Measurements from ENCODE around the gene COX19.
"Not testable (repeated sequence)": the region's sequence is repeated elsewhere in the genome, so short reads cannot be mapped to it uniquely, and the experiment has no call there.

The COX19 gene

GRCh38 chr7:962401-963081, 12.8 kb downstream of the COX19 start:
- H3K79me2 ChIP-seq (ENCODE audit: insufficient read depth, low read length), result no peaks in the 10 kb centered on the region
- no peak overlapping the region for H3K27ac ChIP-seq (ENCODE audit: low read length)
- H3K4me1 ChIP-seq (ENCODE audit: insufficient read depth, low read length), result no peaks in the 10 kb centered on the region
- no peak overlapping the region for H2AFZ ChIP-seq (ENCODE audit: low read depth, low read length)
- no peak overlapping the region for H3K9ac ChIP-seq (ENCODE audit: low read depth, low read length)
- no peak for DNase-seq
- no peak overlapping the region for H3K4me2 ChIP-seq (ENCODE audit: insufficient read depth, low read length)
- peaks cover 13% of the 10 kb centered on the region for H3K36me3 ChIP-seq (ENCODE audit: insufficient read depth, low read length)
- H4K20me1 ChIP-seq (ENCODE audit: insufficient read depth, low read length), result peaks cover 5% of the 10 kb centered on the region
- H3K27me3 ChIP-seq (ENCODE audit: insufficient read depth, low read length, poor library complexity), result no peaks in the 10 kb centered on the region
- no peak overlapping the region for H3K4me3 ChIP-seq (ENCODE audit: low read depth in 1 of 2, low read length in 2 of 2)
- TF ChIP-seq EZH2 (IDR thresholded peaks at IDR 0.05; ENCODE audit: borderline replicate concordance, low read depth, low read length, severe bottlenecking) (no peak), CTCF (IDR thresholded peaks at IDR 0.05; ENCODE audit: borderline replicate concordance, extremely low read depth, low read length, poor library complexity, severe bottlenecking) (no peak)
- no peak for ATAC-seq (ENCODE audit: insufficient read depth, low read depth)
- no peaks in the 10 kb centered on the region for H3K9me3 ChIP-seq (ENCODE audit: insufficient read depth, low read length, severe bottlenecking)

- Histone ChIP-seq H3K36me3 (ENCODE audit: insufficient read depth, low read length) (peaks cover 5% of the 10 kb centered on the region; the same call in 1 of the 2 replicates), H3K4me3 (ENCODE audit: low read depth in 1 of 2, low read length in 2 of 2) (no peak overlapping the region), H3K9ac (ENCODE audit: low read depth, low read length) (no peak overlapping the region), H2AFZ (ENCODE audit: low read depth, low read length) (no peak overlapping the region), H3K4me2 (ENCODE audit: insufficient read depth, low read length) (no peak overlapping the region), H3K27me3 (ENCODE audit: insufficient read depth, low read length, poor library complexity) (no peaks in the 10 kb centered on the region), H3K4me1 (ENCODE audit: insufficient read depth, low read length) (no peaks in the 10 kb centered on the region), H4K20me1 (ENCODE audit: insufficient read depth, low read length) (peaks cover 2% of the 10 kb centered on the region; the same call in 1 of the 2 replicates), H3K27ac (ENCODE audit: low read length) (no peak overlapping the region), H3K9me3 (ENCODE audit: insufficient read depth, low read length, severe bottlenecking) (no peaks in the 10 kb centered on the region), H3K79me2 (ENCODE audit: insufficient read depth, low read length) (no peaks in the 10 kb centered on the region)
- no peak for DNase-seq
- no peak for ATAC-seq (ENCODE audit: insufficient read depth, low read depth)
- no peak for TF ChIP-seq CTCF (IDR thresholded peaks at IDR 0.05; ENCODE audit: borderline replicate concordance, extremely low read depth, low read length, poor library complexity, severe bottlenecking)
Observed at GRCh38 chr7:961546-962400, 13.6 kb downstream of the COX19 start.

- not testable (repeated sequence) for DNase-seq; ATAC-seq (ENCODE audit: insufficient read depth, low read depth); H3K4me1 ChIP-seq (ENCODE audit: insufficient read depth, low read length); H3K4me3 ChIP-seq (ENCODE audit: low read depth in 1 of 2, low read length in 2 of 2); H3K27ac ChIP-seq (ENCODE audit: low read length); H3K4me2 ChIP-seq (ENCODE audit: insufficient read depth, low read length); H3K36me3 ChIP-seq (ENCODE audit: insufficient read depth, low read length); H3K79me2 ChIP-seq (ENCODE audit: insufficient read depth, low read length); H3K27me3 ChIP-seq (ENCODE audit: insufficient read depth, low read length, poor library complexity); H3K9me3 ChIP-seq (ENCODE audit: insufficient read depth, low read length, severe bottlenecking); H4K20me1 ChIP-seq (ENCODE audit: insufficient read depth, low read length); H3K9ac ChIP-seq (ENCODE audit: low read depth, low read length); H2AFZ ChIP-seq (ENCODE audit: low read depth, low read length)
Observed at GRCh38 chr7:960972-961371, 14.4 kb downstream of the COX19 start.

GRCh38 chr7:960269-960871, 15.0 kb downstream of the COX19 start:
- H4K20me1 ChIP-seq (ENCODE audit: insufficient read depth, low read length), result no peaks in the 10 kb centered on the region
- no peak for TF ChIP-seq EZH2 (IDR thresholded peaks at IDR 0.05; ENCODE audit: borderline replicate concordance, low read depth, low read length, severe bottlenecking)
- no peak for TF ChIP-seq CTCF (IDR thresholded peaks at IDR 0.05; ENCODE audit: borderline replicate concordance, extremely low read depth, low read length, poor library complexity, severe bottlenecking)
- no peak overlapping the region for H3K4me3 ChIP-seq (ENCODE audit: low read depth in 1 of 2, low read length in 2 of 2)
- H3K9ac ChIP-seq (ENCODE audit: low read depth, low read length), result no peak overlapping the region
- no peaks in the 10 kb centered on the region for H3K27me3 ChIP-seq (ENCODE audit: insufficient read depth, low read length, poor library complexity)
- no peaks in the 10 kb centered on the region for H3K4me1 ChIP-seq (ENCODE audit: insufficient read depth, low read length)
- no peak for DNase-seq
- no peak overlapping the region for H2AFZ ChIP-seq (ENCODE audit: low read depth, low read length)
- H3K36me3 ChIP-seq (ENCODE audit: insufficient read depth, low read length), result no peaks in the 10 kb centered on the region
- no peak overlapping the region for H3K27ac ChIP-seq (ENCODE audit: low read length)
- no peak for ATAC-seq (ENCODE audit: insufficient read depth, low read depth)
- no peak overlapping the region for H3K4me2 ChIP-seq (ENCODE audit: insufficient read depth, low read length)
- no peaks in the 10 kb centered on the region for H3K79me2 ChIP-seq (ENCODE audit: insufficient read depth, low read length)
- H3K9me3 ChIP-seq (ENCODE audit: insufficient read depth, low read length, severe bottlenecking), result no peaks in the 10 kb centered on the region

- H3K79me2 ChIP-seq (ENCODE audit: insufficient read depth, low read length); H3K27me3 ChIP-seq (ENCODE audit: insufficient read depth, low read length, poor library complexity); H3K4me1 ChIP-seq (ENCODE audit: insufficient read depth, low read length); H3K9ac ChIP-seq (ENCODE audit: low read depth, low read length); H3K36me3 ChIP-seq (ENCODE audit: insufficient read depth, low read length); H3K27ac ChIP-seq (ENCODE audit: low read length); H3K4me3 ChIP-seq (ENCODE audit: low read depth in 1 of 2, low read length in 2 of 2); ATAC-seq (ENCODE audit: insufficient read depth, low read depth); H4K20me1 ChIP-seq (ENCODE audit: insufficient read depth, low read length); H3K4me2 ChIP-seq (ENCODE audit: insufficient read depth, low read length); H2AFZ ChIP-seq (ENCODE audit: low read depth, low read length); H3K9me3 ChIP-seq (ENCODE audit: insufficient read depth, low read length, severe bottlenecking); DNase-seq: not testable (repeated sequence)
Observed at GRCh38 chr7:959740-960139, 15.6 kb downstream of the COX19 start.
